ENCODE measurements around the gene MAP4. TPM values are rescaled to one million over a fixed set of nuclear protein-coding genes. Genes with fewer than 3 reads are reported as not detected.

MAP4 gene
- total RNA-seq, 4 donors from 2014 or later = 214 to 351 (median 231) TPM

- Histone ChIP-seq H3K27me3 (no peaks in the 10 kb centered on the region), H3K4me1 (peaks cover 0 to 14% (median 0%) of the 10 kb centered on the region in 3 donors), H3K27ac (no peak overlapping the region), H3K9me3 (no peaks in the 10 kb centered on the region), H3K4me3 (no peak overlapping the region), H3K36me3 (peaks cover 0 to 21% of the 10 kb centered on the region in 2 donors)
- no peak for ATAC-seq
- TF ChIP-seq POLR2AphosphoS5 (IDR thresholded peaks at IDR 0.05) (no peak), EP300 (IDR thresholded peaks at IDR 0.05) (no peak), POLR2A (IDR thresholded peaks at IDR 0.05) (no peak)
- TF ChIP-seq, protein P1, sequence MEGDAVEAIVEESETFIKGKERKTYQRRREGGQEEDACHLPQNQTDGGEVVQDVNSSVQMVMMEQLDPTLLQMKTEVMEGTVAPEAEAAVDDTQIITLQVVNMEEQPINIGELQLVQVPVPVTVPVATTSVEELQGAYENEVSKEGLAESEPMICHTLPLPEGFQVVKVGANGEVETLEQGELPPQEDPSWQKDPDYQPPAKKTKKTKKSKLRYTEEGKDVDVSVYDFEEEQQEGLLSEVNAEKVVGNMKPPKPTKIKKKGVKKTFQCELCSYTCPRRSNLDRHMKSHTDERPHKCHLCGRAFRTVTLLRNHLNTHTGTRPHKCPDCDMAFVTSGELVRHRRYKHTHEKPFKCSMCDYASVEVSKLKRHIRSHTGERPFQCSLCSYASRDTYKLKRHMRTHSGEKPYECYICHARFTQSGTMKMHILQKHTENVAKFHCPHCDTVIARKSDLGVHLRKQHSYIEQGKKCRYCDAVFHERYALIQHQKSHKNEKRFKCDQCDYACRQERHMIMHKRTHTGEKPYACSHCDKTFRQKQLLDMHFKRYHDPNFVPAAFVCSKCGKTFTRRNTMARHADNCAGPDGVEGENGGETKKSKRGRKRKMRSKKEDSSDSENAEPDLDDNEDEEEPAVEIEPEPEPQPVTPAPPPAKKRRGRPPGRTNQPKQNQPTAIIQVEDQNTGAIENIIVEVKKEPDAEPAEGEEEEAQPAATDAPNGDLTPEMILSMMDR (IDR thresholded peaks at IDR 0.05) = no peak
Observed at GRCh38 chr3:48047841-48048464, 31.7 kb upstream of the MAP4 start.

- 93 to 97% methylated on average over 3 of the region's 3 CpGs for WGBS, 2 donors (ENCODE audit: low coverage in 1 of 2)
Observed at GRCh38 chr3:48042071-48042760, 26.0 kb upstream of the MAP4 start.

DNA sequence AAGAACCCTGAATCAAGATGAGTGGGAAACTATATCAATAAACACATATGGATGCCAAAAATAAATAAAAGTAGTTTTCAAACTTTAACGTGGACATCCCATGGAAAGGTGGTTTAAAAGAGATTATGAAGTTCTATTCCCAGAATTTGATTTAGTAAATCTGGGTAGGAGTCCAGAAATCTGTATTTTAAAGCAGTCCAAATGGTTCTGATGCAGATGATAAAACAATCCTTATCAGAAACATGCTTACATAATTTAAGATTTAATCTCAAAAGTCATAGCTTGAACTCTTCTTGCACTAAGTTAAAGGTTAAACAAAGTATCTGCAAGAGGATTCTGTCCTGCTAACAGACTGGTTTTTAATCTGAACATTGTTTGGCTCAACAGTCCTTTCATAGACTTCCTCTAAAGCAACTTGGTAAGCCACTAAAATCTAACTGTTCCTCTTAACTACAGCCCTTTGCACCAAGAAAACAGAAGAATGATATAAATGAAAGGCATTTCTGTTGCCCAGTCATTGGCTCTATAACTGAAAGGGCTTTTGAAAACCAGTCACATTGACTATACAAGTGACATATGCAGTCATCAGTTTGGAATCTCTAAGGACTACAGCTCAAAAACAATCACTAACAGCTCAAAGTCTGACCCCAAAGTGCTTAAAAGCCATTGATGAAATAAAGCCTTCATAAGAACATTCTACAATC, 23.4 kb upstream of the MAP4 start:
- 0 to 4% methylated on average over 1 of the region's 1 CpG for WGBS, 2 donors (ENCODE audit: low coverage in 1 of 2)
- Histone ChIP-seq H3K9me3 (no peaks in the 10 kb centered on the region), H3K4me1 (peaks cover 4 to 71% (median 14%) of the 10 kb centered on the region in 3 donors), H3K4me3 (no peak overlapping the region), H3K36me3 (no peaks in the 10 kb centered on the region), H3K27ac (peak overlapping the region; percentile 19 to 62 (median 59)), H3K27me3 (no peaks in the 10 kb centered on the region)
- ATAC-seq = peak; percentile 71
- TF ChIP-seq POLR2AphosphoS5 (IDR thresholded peaks at IDR 0.05) (peak; percentile 50), POLR2A (IDR thresholded peaks at IDR 0.05) (no peak)

More at GRCh38 chr3:48042071-48042760, 26.0 kb upstream of the MAP4 start:
- Histone ChIP-seq H3K4me3 (no peak overlapping the region), H3K4me1 (peaks cover 4 to 47% (median 7%) of the 10 kb centered on the region in 3 donors), H3K36me3 (no peaks in the 10 kb centered on the region), H3K27ac (no peak overlapping the region), H3K9me3 (no peaks in the 10 kb centered on the region), H3K27me3 (no peaks in the 10 kb centered on the region)
- no peak for ATAC-seq
- no peak for TF ChIP-seq EP300 (IDR thresholded peaks at IDR 0.05)
- TF ChIP-seq POLR2AphosphoS5 (IDR thresholded peaks at IDR 0.05) = no peak
- TF ChIP-seq, protein P1 (IDR thresholded peaks at IDR 0.05) = no peak
- TF ChIP-seq POLR2A (IDR thresholded peaks at IDR 0.05) = no peak

GRCh38 chr3:48038971-48039481, 22.8 kb upstream of the MAP4 start:
- TF ChIP-seq EP300 (IDR thresholded peaks at IDR 0.05) (no peak), POLR2A (IDR thresholded peaks at IDR 0.05) (no peak), POLR2AphosphoS5 (IDR thresholded peaks at IDR 0.05) (no peak)
- TF ChIP-seq, protein P1 (IDR thresholded peaks at IDR 0.05) = no peak
- WGBS, 2 donors (ENCODE audit: low coverage in 1 of 2) = 33 to 37% methylated on average over 5 of the region's 6 CpGs
- Histone ChIP-seq H3K27ac (peak overlapping the region; percentile 19 to 66 (median 62)), H3K36me3 (no peaks in the 10 kb centered on the region), H3K27me3 (no peaks in the 10 kb centered on the region), H3K4me1 (peaks cover 4 to 77% (median 20%) of the 10 kb centered on the region in 3 donors), H3K9me3 (no peaks in the 10 kb centered on the region), H3K4me3 (no peak overlapping the region)
- ATAC-seq = no peak

DNA sequence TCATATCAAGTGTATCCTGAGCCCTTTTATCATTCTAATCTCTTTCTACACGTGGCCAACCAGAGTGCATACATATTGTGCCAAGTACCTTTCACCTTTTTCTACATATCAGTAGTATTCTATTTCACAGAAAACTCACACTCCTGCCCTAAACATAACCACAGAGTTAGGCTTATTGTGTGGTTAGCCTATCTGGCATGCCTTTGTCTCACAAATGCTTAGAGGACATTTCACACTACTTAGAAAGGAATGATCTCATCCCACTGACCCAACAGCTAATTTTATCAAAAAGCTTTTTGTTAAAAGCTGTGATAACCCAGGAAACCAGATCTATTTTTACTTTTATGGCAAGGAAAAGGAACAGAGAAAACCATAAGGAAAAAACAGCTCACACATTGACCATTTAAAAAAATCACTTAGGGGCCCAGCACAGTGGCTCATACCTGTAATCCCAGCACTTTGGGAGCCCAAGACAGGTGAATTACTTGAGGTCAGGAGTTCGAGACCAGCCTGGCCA, 17.8 kb upstream of the MAP4 start:
- peaks cover 0 to 94% (median 22%) of the 10 kb centered on the region in 3 donors for H3K4me1 ChIP-seq
- 21 to 45% methylated on average over 1 to 2 of the region's 2 CpGs for WGBS, 2 donors (ENCODE audit: low coverage in 1 of 2)

More for the DNA sequence above, 17.8 kb upstream of the MAP4 start:
- Histone ChIP-seq H3K27me3 (no peaks in the 10 kb centered on the region), H3K4me3 (no peak overlapping the region), H3K27ac (peak overlapping the region in 3 of 4 donors; percentile 46 to 58 (median 53)), H3K9me3 (no peaks in the 10 kb centered on the region), H3K36me3 (no peaks in the 10 kb centered on the region)
- ATAC-seq = peak; percentile 50
- peak; percentile 12 for TF ChIP-seq POLR2AphosphoS5 (IDR thresholded peaks at IDR 0.05)
- TF ChIP-seq, protein P1 (IDR thresholded peaks at IDR 0.05) = no peak

Measured in gastroesophageal sphincter (tissue), 4 donors.